ENCODE data around the gene B3GNT5.

Gene B3GNT5

GRCh38 chr3:183318877-183319276 is 65.8 kb downstream of the B3GNT5 start (continued):
- TF ChIP-seq ZNF335 (tag by site-specific recombination; conservative IDR thresholded peaks at IDR 0.05): no peak
- no peak for TF ChIP-seq SP7 (tag by site-specific recombination; IDR thresholded peaks at IDR 0.05)
- no peak for TF ChIP-seq ZSCAN23 (tag by site-specific recombination; IDR thresholded peaks at IDR 0.05)
- TF ChIP-seq ZFHX2 (tag by site-specific recombination; conservative IDR thresholded peaks at IDR 0.05): no peak
- TF ChIP-seq ZNF223 (tag by site-specific recombination; IDR thresholded peaks at IDR 0.05): no peak
- TF ChIP-seq MEIS1 (CRISPR knock-in tag; IDR thresholded peaks at IDR 0.05; ENCODE audit: borderline replicate concordance): no peak
- no peak for TF ChIP-seq ZNF571 (tag by site-specific recombination; IDR thresholded peaks at IDR 0.05)

- TF ChIP-seq MEIS1 (CRISPR knock-in tag; IDR thresholded peaks at IDR 0.05; ENCODE audit: borderline replicate concordance): no peak
- TF ChIP-seq ZNF391 (tag by site-specific recombination; IDR thresholded peaks at IDR 0.05; ENCODE audit: borderline replicate concordance, low read depth): no peak
- no peak for TF ChIP-seq ZNF571 (tag by site-specific recombination; IDR thresholded peaks at IDR 0.05)
- no peak for TF ChIP-seq ZSCAN18 (tag by site-specific recombination; IDR thresholded peaks at IDR 0.05)
- TF ChIP-seq ZNF362 (tag by site-specific recombination; IDR thresholded peaks at IDR 0.05): no peak
- no peak for TF ChIP-seq ZNF623 (tag by site-specific recombination; IDR thresholded peaks at IDR 0.05)
- no peak for TF ChIP-seq ZNF660 (tag by site-specific recombination; IDR thresholded peaks at IDR 0.05)
- no peak for TF ChIP-seq ZNF157 (tag by site-specific recombination; IDR thresholded peaks at IDR 0.05)
- CTCF ChIA-PET: no interaction called here
- H3K4me1 ChIP-seq (ENCODE audit: control insufficient read depth, insufficient read depth, low read length): no peaks in the 10 kb centered on the region
- POLR2A ChIA-PET: no interaction called here
- H3K9me3 ChIP-seq (ENCODE audit: control insufficient read depth, insufficient read depth, low read depth, low read length): no peaks in the 10 kb centered on the region
- no peak overlapping the region for H3K27ac ChIP-seq (ENCODE audit: extremely low read depth, low read depth, low read length)
- no peak overlapping the region for H3K4me3 ChIP-seq (ENCODE audit: low read depth, low read length)
- H3K36me3 ChIP-seq (ENCODE audit: control insufficient read depth in 2 of 2, insufficient read depth in 1 of 2, low read length in 2 of 2): no peaks in the 10 kb centered on the region
These were observed 66.3 kb downstream of the B3GNT5 start for GRCh38 chr3:183319371-183319770.

Measured in HEK293 (cell line).